GM12878 (cell line): ENCODE results near the gene LDLRAD3. TPM values are rescaled to one million over a fixed set of nuclear protein-coding genes. Genes with fewer than 3 reads are reported as not detected.
A peak's percentile ranks its signal among the peaks of the same experiment; 100 is the strongest.

Experiments used
- ATAC-seq: fragments of 200-7000 bp; cut with Tn5 transposase; 3 replicates; pipeline ENCODE4 v1.9.1; 2020; ENCODE audit warnings: mild to moderate bottlenecking, moderate library complexity
- BruUV-seq: library from RNA; stranded (reverse); fragments of 400-500 nt; replicated peaks from 2 replicates; lab custom pipeline; 2021; lab: Mats Ljungman, UMichigan
- CTCF ChIA-PET: fragments of 300-600 bp; sonication (Branson Sonifier 250); formaldehyde crosslinking; extraction: SDS; loops from one replicate; lab custom pipeline; 2021; ENCODE audit warnings: inconsistent platforms; lab: Yijun Ruan, JAX
- POLR2A ChIA-PET: fragments of 350-600 bp; formaldehyde crosslinking; extraction: SDS; loops from one replicate; lab custom pipeline; 2021; ENCODE audit warnings: inconsistent platforms; lab: Charles Lee
- RAD21 ChIA-PET: fragments of 300-600 bp; sonication (Branson Sonifier 250); formaldehyde crosslinking; loops from one replicate; lab custom pipeline; 2023; ENCODE audit warnings: antibody characterized with exemption; ENCODE audit not compliant: unreplicated experiment; lab: Charles Lee
- SMC1A ChIA-PET: fragments of 300-600 bp; sonication (Branson Sonifier 250); formaldehyde crosslinking; loops from one replicate; lab custom pipeline; 2023; ENCODE audit not compliant: unreplicated experiment, uncharacterized antibody; lab: Charles Lee
- DNase-seq: peaks from one replicate; pipeline ENCODE4 v3.0.0-alpha.2; 2011; ENCODE audit warnings: low read depth, low spot score
- FAIRE-seq: peaks from 3 replicates; lab custom pipeline; 2011; peaks lifted over from hg19 to GRCh38; lab: Jason Lieb, UNC
- H2AFZ ChIP-seq: 2 replicates; pipeline ENCODE4 v1.6.0; 2011; ENCODE audit warnings: low read depth, low read length, control low read depth; ENCODE audit not compliant: control insufficient read depth
- H3K27ac ChIP-seq: 2 replicates; pipeline ENCODE4 v1.5.1; 2011; ENCODE audit warnings: control low read depth; ENCODE audit not compliant: control insufficient read depth, insufficient read depth
- H3K27me3 ChIP-seq, 2 experiments: replicated peaks in 1 of 2; 2 replicates each; pipeline versions ENCODE4 v1.6.0 to v1.6.1; 2011; ENCODE audit warnings: low read length in 1 of 2; ENCODE audit not compliant: control insufficient read depth in 2 of 2, insufficient read depth in 2 of 2
- H3K36me3 ChIP-seq, 2 experiments: 2 replicates each; pipeline ENCODE4 v1.5.1; 2011; ENCODE audit warnings: low read length in 1 of 2; ENCODE audit not compliant: control insufficient read depth in 2 of 2, insufficient read depth in 2 of 2
- H3K4me1 ChIP-seq: 2 replicates; pipeline ENCODE4 v1.6.1; 2011; ENCODE audit warnings: mild to moderate bottlenecking, low read length, moderate library complexity, mixed read lengths; ENCODE audit not compliant: control insufficient read depth, insufficient read depth
- H3K4me2 ChIP-seq: 2 replicates; pipeline ENCODE4 v1.6.0; 2011; ENCODE audit warnings: control low read depth; ENCODE audit not compliant: control insufficient read depth, insufficient read depth
- H3K4me3 ChIP-seq: fragments of 200-600 bp; sonication (generic); 2 replicates; pipeline ENCODE4 v1.5.1; 2016
- H3K79me2 ChIP-seq: 2 replicates; pipeline ENCODE4 v1.6.0; 2011; ENCODE audit warnings: low read length; ENCODE audit not compliant: control insufficient read depth, insufficient read depth
- H3K9ac ChIP-seq: 2 replicates; pipeline ENCODE4 v1.8.0; 2011; ENCODE audit warnings: low read length, control low read depth, mixed read lengths; ENCODE audit not compliant: control insufficient read depth, insufficient read depth
- H3K9me3 ChIP-seq: replicated peaks from 3 replicates; pipeline ENCODE4 v1.5.1; 2011; ENCODE audit warnings: mild to moderate bottlenecking, low read length; ENCODE audit not compliant: control insufficient read depth, insufficient read depth
- H4K20me1 ChIP-seq: 2 replicates; pipeline ENCODE4 v1.6.0; 2011; ENCODE audit not compliant: control insufficient read depth, insufficient read depth
- BHLHE40 ChIP-seq, 2 experiments: fragments of 450-650 bp in 1 of 2; IDR thresholded peaks; 2 replicates each; pipeline ENCODE4 v1.6.1; 2011 to 2017; ENCODE audit warnings: low read depth in 2 of 2, borderline replicate concordance in 1 of 2, improper control_type of control experiment in 1 of 2, low read length in 1 of 2, mild to moderate bottlenecking in 1 of 2
- CBX3 ChIP-seq: fragments of 200-600 bp; sonication (generic); IDR thresholded peaks from 2 replicates; pipeline ENCODE4 v1.6.1; 2016; ENCODE audit warnings: low read depth, borderline replicate concordance
- CREM ChIP-seq: IDR thresholded peaks from 2 replicates; pipeline ENCODE4 v1.6.1; 2014; ENCODE audit warnings: antibody characterized with exemption, low read depth
- EED ChIP-seq: sonication (generic); IDR thresholded peaks from 2 replicates; pipeline ENCODE4 v1.6.1; 2016; ENCODE audit warnings: antibody characterized with exemption, low read depth
- EGR1 ChIP-seq, 2 experiments: IDR thresholded peaks; 1 replicate in 1 of 2; 2 replicates in 1 of 2; pipeline ENCODE4 v1.6.1; 2011 to 2012; ENCODE audit warnings: low read depth in 2 of 2, low read length in 2 of 2, borderline replicate concordance in 1 of 2, mild to moderate bottlenecking in 1 of 2, moderate library complexity in 1 of 2
- ESRRA ChIP-seq: IDR thresholded peaks from 2 replicates; pipeline ENCODE4 v1.6.1; 2012; ENCODE audit warnings: mild to moderate bottlenecking, low read length, improper control_type of control experiment
- IKZF2 ChIP-seq, 2 experiments: fragments of 450-650 bp; IDR thresholded peaks; 2 replicates each; pipeline ENCODE4 v1.6.1; 2017; ENCODE audit warnings: mild to moderate bottlenecking in 2 of 2, moderate library complexity in 2 of 2
- JUNB ChIP-seq: IDR thresholded peaks from 2 replicates; pipeline ENCODE4 v1.6.1; 2016; ENCODE audit warnings: antibody characterized with exemption, mild to moderate bottlenecking
- MTA3 ChIP-seq: IDR thresholded peaks from 2 replicates; pipeline ENCODE4 v1.6.1; 2012; ENCODE audit warnings: low read length, inconsistent platforms, borderline replicate concordance
- NR2C1 ChIP-seq: fragments of 450-650 bp; IDR thresholded peaks from 2 replicates; pipeline ENCODE4 v1.6.1; 2017; ENCODE audit warnings: antibody characterized with exemption, mild to moderate bottlenecking, moderate library complexity
- NR2F1 ChIP-seq: fragments of 450-650 bp; conservative IDR thresholded peaks from 2 replicates; pipeline ENCODE4 v1.6.1; 2017; ENCODE audit warnings: mild to moderate bottlenecking
- RCOR1 ChIP-seq: conservative IDR thresholded peaks from 2 replicates; pipeline ENCODE4 v1.6.1; 2012; ENCODE audit warnings: low read depth, low read length, improper control_type of control experiment
- RUNX3 ChIP-seq: IDR thresholded peaks from 2 replicates; pipeline ENCODE4 v1.6.1; 2012; ENCODE audit warnings: low read length, inconsistent platforms
- WGBS: methylation state at CpG from one replicate; pipeline ENCODE4 v1.1.6; 2016; ENCODE audit warnings: low lambda C conversion rate; ENCODE audit not compliant: insufficient replicate concordance, insufficient coverage; ENCODE audit errors: missing lambda C conversion rate; 5-methylcytosine and 5-hydroxymethylcytosine counted together
- in situ Hi-C: fragments of 300-500 bp; cut with MboI; formaldehyde crosslinking; loops from 9 replicates; pipeline ENCODE4 v1.14.3; 2018; ENCODE audit warnings: mixed read lengths
- intact Hi-C: fragments of 100-400 bp; cut with micrococcal nuclease; formaldehyde crosslinking; loops from one replicate; pipeline ENCODE4 v1.14.2; 2022; ENCODE audit not compliant: unreplicated experiment
- polyA plus RNA-seq, 11 experiments: library from polyadenylated mRNA; depleted of rRNA in 4 of 11; unstranded in 6 of 11; stranded (reverse) in 5 of 11; fragments of >200 nt; fragmentation: Nextera tagmentation in 4 of 11; fragmentation: Illumina TruSeq in 1 of 11; extraction: Ambion mirVana in 4 of 11; extraction: Trizol in 1 of 11; gene quantifications; 1 replicate in 1 of 11; 2 replicates in 10 of 11; pipeline versions ENCODE4 v1.2.1 to v1.2.3, GENCODE V29; 2011 to 2016; ENCODE audit warnings: inconsistent platforms in 2 of 11, missing spikeins in 2 of 11, low read depth in 1 of 11
- total RNA-seq, 4 experiments: library from RNA; depleted of rRNA in 3 of 4; stranded (reverse); fragments of >200 nt in 3 of 4; fragmentation: Illumina TruSeq in 1 of 4; extraction: Trizol in 1 of 4; gene quantifications; 2 replicates each; pipeline versions ENCODE4 v1.2.1 to v1.2.3, GENCODE V29; 2013 to 2021
- TF ChIP-seq, protein P1 (sequence below): IDR thresholded peaks from 2 replicates; pipeline ENCODE4 v1.6.1; 2011; ENCODE audit warnings: borderline replicate concordance, low read depth, mild to moderate bottlenecking, moderate library complexity, low read length; ENCODE audit not compliant: insufficient read depth, poor library complexity, severe bottlenecking
- TF ChIP-seq, protein P2 (sequence below), 3 experiments: IDR thresholded peaks in 2 of 3; conservative IDR thresholded peaks in 1 of 3; 2 replicates each; pipeline ENCODE4 v1.5.1; 2011; ENCODE audit warnings: low read depth in 3 of 3, low read length in 3 of 3, mild to moderate bottlenecking in 3 of 3, control low read depth in 2 of 3, moderate library complexity in 2 of 3, inconsistent platforms in 1 of 3, mixed read lengths in 1 of 3; ENCODE audit not compliant: control insufficient read depth in 2 of 3, insufficient read depth in 1 of 3; ENCODE audit errors: extremely low read depth in 1 of 3

Gene LDLRAD3
- total and polyA plus RNA-seq, 10 of the 15 experiments (the other 5 are each of a cell fraction or from before 2014, with no cell fraction given), result 2.5 to 17.2 (median 10.7) TPM

DNA sequence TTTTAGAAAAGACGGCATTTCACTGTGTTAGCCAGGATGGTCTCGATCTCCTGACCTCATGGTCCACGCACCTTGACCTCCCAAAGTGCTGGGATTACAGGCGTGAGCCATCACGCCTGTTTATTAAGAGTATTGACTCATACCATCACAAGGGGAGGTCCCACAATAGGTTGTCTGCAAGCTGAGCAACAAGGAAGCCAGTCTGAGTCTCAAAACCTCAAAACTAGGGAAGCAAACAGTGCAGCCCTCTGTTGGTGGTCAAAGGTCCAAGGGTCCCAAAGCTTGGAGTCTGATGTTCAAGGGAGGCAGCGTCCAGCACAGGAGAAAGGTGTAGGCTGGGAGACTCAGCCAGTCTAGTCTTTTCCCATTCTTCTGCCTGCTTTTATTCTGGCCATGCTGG, 32.8 kb upstream of the LDLRAD3 start:
- Histone ChIP-seq H3K27me3 (no peaks in the 10 kb centered on the region), H2AFZ (no peak overlapping the region), H3K27ac (no peak overlapping the region), H3K79me2 (no peaks in the 10 kb centered on the region), H4K20me1 (no peaks in the 10 kb centered on the region), H3K4me3 (no peak overlapping the region), H3K36me3 (no peaks in the 10 kb centered on the region), H3K4me1 (peaks cover 61% of the 10 kb centered on the region), H3K9ac (no peak overlapping the region), H3K4me2 (no peak overlapping the region), H3K9me3 (no peaks in the 10 kb centered on the region; the same call in 2 of the 3 replicates)
- in situ Hi-C loops (no loop called here), intact Hi-C loops (loop anchor here (10.0 kb wide), 2 partner anchors 196 to 296 kb away; partner anchors contain the start of gene FJX1)
- POLR2A ChIA-PET, result no interaction called here
- no peak for DNase-seq
- SMC1A ChIA-PET, result no interaction called here
- FAIRE-seq, result no peak
- 18% methylated on average over 6 of the region's 6 CpGs for WGBS
- CTCF ChIA-PET, result interaction anchor here (0.7 kb wide), 1 partner anchor 89 kb away, joined by 3 read pairs; no protein-coding TSS in a partner anchor
- RAD21 ChIA-PET, result interaction anchor here (0.8 kb wide), 1 partner anchor 58 kb away, joined by 3 read pairs; no protein-coding TSS in a partner anchor
- TF ChIP-seq, protein P1, sequence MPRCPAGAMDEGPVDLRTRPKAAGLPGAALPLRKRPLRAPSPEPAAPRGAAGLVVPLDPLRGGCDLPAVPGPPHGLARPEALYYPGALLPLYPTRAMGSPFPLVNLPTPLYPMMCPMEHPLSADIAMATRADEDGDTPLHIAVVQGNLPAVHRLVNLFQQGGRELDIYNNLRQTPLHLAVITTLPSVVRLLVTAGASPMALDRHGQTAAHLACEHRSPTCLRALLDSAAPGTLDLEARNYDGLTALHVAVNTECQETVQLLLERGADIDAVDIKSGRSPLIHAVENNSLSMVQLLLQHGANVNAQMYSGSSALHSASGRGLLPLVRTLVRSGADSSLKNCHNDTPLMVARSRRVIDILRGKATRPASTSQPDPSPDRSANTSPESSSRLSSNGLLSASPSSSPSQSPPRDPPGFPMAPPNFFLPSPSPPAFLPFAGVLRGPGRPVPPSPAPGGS, result no peak
- TF ChIP-seq EED (peak; percentile 60), CBX3 (no peak), NR2F1 (0 out of 2 replicates have a peak, but pooled peaks have one; percentile 38), BHLHE40 (IDR thresholded peaks at IDR 0.05; ENCODE audit: borderline replicate concordance in 1 of 2, low read depth in 2 of 2, low read length in 1 of 2) (peak in 1 of 2 experiments; percentile 46; a peak in 1 of 4 replicates), ESRRA (no peak), JUNB (peak; percentile 61), IKZF2 (IDR thresholded peaks at IDR 0.05) (peak; percentile 5 to 35; a peak in 1 of 4 replicates), RCOR1 (no peak), NR2C1 (no peak), MTA3 (no peak), EGR1 (IDR thresholded peaks at IDR 0.05; ENCODE audit: borderline replicate concordance in 1 of 2, low read depth in 2 of 2, low read length in 2 of 2) (no peak), CREM (peak; percentile 38; the same call in 1 of the 2 replicates), RUNX3 (peak; percentile 60)
- TF ChIP-seq, protein P2, sequence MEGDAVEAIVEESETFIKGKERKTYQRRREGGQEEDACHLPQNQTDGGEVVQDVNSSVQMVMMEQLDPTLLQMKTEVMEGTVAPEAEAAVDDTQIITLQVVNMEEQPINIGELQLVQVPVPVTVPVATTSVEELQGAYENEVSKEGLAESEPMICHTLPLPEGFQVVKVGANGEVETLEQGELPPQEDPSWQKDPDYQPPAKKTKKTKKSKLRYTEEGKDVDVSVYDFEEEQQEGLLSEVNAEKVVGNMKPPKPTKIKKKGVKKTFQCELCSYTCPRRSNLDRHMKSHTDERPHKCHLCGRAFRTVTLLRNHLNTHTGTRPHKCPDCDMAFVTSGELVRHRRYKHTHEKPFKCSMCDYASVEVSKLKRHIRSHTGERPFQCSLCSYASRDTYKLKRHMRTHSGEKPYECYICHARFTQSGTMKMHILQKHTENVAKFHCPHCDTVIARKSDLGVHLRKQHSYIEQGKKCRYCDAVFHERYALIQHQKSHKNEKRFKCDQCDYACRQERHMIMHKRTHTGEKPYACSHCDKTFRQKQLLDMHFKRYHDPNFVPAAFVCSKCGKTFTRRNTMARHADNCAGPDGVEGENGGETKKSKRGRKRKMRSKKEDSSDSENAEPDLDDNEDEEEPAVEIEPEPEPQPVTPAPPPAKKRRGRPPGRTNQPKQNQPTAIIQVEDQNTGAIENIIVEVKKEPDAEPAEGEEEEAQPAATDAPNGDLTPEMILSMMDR (IDR thresholded peaks at IDR 0.05 in 2 of 3, conservative IDR thresholded peaks at IDR 0.05 in 1 of 3; ENCODE audit: control insufficient read depth in 2 of 3, extremely low read depth in 1 of 3, insufficient read depth in 1 of 3, low read depth in 3 of 3, low read length in 3 of 3), result no peak
- BruUV-seq, result no TSS peak
- ATAC-seq, result peak; percentile 18
